Measurements from ENCODE around the gene IL10.

DNA sequence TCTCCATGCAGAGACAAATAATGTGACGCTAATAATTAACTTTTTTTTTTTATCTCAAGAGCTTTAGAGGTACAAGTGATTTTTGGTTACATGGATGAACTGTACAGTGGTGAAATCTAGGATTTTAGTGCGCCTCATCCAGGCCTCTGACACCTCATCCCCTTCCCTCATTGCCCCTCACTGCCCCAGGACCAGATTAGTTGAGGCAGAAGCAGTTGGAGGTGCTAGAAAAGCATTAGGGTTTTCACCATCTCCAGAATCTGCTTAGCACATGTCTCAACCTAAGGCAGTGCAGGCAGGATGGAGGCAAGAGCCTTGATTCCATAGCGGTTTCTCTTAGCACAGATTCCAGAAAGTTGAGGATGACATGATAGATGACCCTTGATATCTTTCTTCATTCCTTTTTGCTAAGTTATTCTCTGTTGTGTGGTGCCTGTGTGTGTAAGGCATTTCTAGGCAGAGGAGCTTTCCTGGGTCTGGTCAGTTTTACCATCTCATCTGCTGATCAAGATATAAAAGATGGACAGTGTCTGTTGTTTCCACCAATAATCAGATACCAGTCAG, 16.3 kb upstream of the IL10 start:
- no peak for TF ChIP-seq POLR2AphosphoS5 (IDR thresholded peaks at IDR 0.05; ENCODE audit: low read depth)
- TF ChIP-seq, protein P1, sequence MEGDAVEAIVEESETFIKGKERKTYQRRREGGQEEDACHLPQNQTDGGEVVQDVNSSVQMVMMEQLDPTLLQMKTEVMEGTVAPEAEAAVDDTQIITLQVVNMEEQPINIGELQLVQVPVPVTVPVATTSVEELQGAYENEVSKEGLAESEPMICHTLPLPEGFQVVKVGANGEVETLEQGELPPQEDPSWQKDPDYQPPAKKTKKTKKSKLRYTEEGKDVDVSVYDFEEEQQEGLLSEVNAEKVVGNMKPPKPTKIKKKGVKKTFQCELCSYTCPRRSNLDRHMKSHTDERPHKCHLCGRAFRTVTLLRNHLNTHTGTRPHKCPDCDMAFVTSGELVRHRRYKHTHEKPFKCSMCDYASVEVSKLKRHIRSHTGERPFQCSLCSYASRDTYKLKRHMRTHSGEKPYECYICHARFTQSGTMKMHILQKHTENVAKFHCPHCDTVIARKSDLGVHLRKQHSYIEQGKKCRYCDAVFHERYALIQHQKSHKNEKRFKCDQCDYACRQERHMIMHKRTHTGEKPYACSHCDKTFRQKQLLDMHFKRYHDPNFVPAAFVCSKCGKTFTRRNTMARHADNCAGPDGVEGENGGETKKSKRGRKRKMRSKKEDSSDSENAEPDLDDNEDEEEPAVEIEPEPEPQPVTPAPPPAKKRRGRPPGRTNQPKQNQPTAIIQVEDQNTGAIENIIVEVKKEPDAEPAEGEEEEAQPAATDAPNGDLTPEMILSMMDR (IDR thresholded peaks at IDR 0.05; ENCODE audit: insufficient read depth, low read length): no peak

Measured in HL-60 (cell line).